ENCODE data around the gene DDX21.
A peak's percentile ranks its signal among the peaks of the same experiment; 100 is the strongest.
"Not testable (repeated sequence)": the region's sequence is repeated elsewhere in the genome, so short reads cannot be mapped to it uniquely, and the experiment has no call there.

The DDX21 gene

GRCh38 chr10:68988530-68989316, 32.8 kb downstream of the DDX21 start, which contains the start of gene KIFBP:
TSS of gene KIFBP (plus strand) at chr10:68988803. CDS start at chr10:68988833, 30 bp downstream.
- DNase-seq (ENCODE audit: low spot score): peak; percentile 95

DNA sequence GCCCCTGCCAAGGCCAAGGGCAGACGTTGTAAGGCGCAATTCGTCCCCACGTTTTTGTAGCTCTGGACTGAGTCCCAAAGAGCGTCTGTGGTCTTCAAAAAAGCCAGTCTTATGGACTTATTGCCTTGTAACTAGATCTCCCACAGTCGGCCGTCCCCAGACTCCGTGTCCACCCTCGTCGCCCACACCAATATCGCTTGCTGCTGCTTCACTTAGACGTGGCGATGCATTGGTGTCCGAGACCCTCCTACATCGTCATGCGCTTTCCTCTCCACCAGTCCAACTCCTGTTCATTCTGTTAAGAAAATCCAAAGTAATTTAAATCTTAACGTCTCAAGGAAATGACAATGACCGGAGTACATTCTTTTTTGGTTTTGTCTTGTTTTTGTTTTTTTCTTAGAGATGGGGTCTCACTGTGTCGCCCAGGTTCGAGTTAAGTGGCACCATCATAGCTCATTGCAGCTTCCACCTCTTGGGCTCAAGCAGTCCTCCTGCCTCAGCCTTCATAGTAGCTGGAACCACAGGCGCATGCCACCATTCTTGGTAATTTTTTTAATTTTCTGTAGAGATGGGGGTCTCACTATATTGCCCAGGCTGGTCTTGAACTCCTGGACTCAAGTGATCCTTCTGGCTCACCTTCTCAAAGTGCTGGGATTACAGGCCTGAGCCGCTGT, 33.5 kb downstream of the DDX21 start:
- no peak for DNase-seq (ENCODE audit: low spot score)

GRCh38 chr10:68992636-68993440, 36.9 kb downstream of the DDX21 start:
- no peak for DNase-seq (ENCODE audit: low spot score)

DNA sequence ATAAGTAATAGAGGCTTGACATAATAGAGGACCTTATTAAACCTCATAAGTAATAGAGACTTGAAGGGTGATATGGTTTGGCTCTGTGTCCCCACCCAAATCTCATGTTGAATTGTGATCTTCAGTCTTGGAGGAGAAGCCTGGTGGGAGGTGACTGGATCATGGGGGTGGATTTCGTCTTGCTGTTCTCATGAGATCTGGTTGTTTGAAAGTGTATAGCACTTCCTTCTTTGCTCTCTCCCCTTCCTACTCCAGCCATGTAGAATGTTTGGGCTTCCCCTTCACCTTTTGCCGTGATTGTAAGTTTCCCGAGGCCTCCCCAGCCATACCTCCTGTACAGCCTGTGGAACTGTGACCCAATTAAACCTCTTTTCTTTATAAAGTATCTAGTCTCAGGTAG, 41.2 kb downstream of the DDX21 start:
- no peak for DNase-seq (ENCODE audit: low spot score)

DNA sequence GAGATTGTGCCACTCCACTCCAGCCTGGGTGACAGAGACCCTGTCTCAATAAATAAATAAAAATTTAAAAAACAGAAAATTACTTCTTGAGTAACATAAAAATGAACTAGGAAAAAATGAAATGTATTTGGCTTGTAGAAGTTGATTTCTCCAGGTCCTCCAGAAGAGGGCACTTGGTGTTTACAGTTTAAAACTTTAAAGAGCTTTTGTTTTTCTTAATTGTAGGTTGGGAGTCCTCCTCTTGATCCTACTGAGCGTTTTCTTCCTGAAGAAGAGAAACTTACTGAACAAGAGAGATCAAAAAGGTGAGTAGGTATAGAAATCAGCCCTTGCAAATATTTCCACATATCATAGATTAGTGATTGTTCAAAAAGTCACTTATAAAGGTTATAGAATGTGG, 48.9 kb downstream of the DDX21 start:
- peak; percentile 9 for DNase-seq (ENCODE audit: low spot score)

DNA sequence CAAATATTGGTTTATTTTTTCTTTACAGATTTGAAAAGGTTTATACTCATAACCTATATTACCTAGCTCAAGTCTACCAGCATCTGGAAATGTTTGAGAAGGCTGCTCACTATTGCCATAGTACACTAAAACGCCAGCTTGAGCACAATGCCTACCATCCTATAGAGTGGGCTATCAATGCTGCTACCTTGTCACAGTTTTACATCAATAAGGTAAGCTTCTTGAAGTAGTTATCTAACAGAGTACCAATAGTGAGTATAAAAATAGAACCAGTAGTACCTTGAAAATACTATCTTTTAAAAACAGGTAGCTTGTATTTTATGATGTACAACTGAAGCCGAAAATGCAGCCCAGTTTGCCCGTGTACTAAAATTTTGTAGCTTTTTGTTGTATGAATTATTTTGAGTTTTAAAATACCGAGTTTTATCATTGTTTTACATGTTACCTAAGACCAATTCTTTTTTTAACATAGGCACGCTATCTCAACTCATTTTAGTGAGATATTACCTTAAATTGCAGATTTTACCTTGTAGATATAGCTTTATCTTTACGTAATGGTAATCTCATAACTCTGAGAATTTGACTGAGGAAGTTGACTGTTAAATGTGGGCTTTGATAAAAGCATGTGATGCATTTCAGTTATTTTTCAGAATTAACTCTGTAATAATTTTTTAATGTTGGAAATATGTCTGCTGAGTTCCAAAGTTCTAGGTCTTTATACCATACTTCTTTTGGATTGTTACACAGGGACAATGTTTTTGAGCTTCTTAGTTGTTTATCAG, 49.9 kb downstream of the DDX21 start:
- no peak for DNase-seq (ENCODE audit: low spot score)

DNA sequence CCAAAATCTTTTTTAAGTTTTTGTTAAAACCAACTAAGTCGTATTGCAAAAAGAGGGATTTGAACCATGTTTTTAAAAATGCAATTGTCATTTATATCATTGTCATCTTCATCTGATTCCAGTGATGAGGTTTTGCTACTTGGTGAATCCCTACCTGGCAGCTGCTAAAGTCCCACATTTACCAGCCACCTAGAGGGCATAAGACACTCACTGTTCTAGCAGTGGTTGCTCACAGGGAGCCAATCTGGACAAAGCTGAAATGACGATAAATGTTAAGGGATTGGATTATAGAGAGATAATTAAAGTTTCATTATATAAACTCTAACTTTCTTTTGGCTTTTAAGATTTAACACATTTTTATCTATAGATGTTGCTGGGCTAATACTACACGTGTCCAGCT, 51.3 kb downstream of the DDX21 start:
- no peak for DNase-seq (ENCODE audit: low spot score)

DNA sequence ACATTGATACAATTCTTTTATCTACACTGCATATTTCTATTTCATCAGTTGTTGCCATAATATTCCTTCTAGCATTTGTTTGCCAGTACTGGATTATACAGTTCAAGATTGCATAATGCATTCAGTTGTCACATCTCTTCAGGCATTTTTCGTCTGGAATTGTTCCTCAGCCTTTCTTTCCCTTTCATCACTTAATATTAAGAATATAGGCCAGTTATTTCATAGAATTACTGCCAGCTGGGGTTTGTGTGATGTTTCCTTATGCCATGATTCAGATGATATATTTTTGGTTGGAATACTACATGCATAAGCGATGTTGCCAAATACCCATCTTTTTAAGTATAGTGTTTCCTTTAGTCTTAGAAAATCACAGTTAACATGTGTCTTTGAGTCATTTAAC, 53.4 kb downstream of the DDX21 start:
- no peak for DNase-seq (ENCODE audit: low spot score)

DNA sequence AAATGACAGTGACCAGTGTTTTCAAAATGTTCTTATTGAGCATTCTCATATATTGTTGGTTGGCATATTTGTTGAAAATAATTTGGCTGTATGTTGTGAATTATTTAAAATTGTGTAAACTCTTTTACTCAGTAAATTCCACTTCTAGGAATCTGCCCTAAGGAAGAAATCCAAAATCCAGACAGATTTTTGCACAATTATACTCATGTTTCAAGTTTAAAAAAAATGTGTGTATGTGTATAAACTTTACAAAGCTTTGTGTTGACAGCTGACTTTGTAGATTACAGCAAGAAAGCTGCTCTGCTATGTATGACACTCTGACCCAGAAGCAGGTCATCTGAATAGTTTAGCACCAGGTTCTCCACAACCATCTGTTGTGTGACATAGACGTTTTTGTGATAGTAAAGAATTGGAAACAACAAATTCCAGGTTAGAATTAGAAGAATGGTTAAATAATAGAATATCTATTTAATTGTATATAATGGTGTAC, 54.2 kb downstream of the DDX21 start:
- no peak for DNase-seq (ENCODE audit: low spot score)

- DNase-seq (ENCODE audit: low spot score): not testable (repeated sequence)
Measured at GRCh38 chr10:69012778-69013177, 56.8 kb downstream of the DDX21 start.

GRCh38 chr10:69014171-69014570, 58.2 kb downstream of the DDX21 start:
- DNase-seq (ENCODE audit: low spot score): no peak

GRCh38 chr10:69018613-69019012, 62.6 kb downstream of the DDX21 start:
- DNase-seq (ENCODE audit: low spot score): no peak

DNA sequence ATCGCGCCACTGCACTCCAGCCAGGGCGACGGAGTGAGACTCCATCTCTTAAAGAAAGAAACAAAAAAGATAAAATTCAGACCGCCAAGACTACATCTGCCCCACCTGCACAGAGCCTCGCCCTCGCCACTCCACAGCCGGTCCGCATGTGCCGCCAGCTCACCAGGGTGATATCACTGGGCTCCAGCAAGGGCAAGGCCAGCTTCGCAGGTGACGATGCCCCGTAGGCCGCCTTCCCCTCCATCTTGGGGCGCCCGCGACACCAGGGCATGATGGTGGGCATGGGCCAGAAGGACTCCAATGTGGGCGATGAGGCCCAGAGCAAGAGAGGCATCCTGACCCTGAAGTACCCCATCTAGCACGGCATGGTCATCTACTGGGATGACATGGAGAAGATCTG, 66.6 kb downstream of the DDX21 start:
- DNase-seq (ENCODE audit: low spot score): no peak

GRCh38 chr10:69025370-69025896, 69.5 kb downstream of the DDX21 start:
- DNase-seq (ENCODE audit: low spot score): no peak

DNA sequence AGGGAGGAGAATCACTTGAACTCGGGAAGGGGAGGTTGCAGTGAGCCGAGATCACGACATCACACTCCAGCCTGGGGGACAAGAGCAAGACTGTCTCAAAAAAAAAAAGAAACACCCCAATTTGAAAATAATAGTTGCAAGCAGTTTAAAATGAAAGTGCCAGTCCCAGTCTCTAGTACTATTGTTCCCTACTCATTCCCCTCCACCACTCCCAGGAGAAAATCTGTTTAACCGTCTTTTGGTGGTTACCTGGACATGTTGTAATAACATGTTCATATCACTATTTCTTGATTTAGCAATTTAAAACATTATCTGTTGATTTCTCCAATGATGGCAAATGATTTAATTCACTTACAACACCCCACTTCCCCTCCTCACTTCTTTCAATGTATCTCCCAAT, 77.3 kb downstream of the DDX21 start:
- no peak for DNase-seq (ENCODE audit: low spot score)

All from LoVo (cell line).